ENCODE data around the gene GALNT12. TPM values are rescaled to one million over a fixed set of nuclear protein-coding genes. Genes with fewer than 3 reads are reported as not detected.

GALNT12 gene
- total RNA-seq, 1 experiment from 2014 or later: 14.8 TPM

- Histone ChIP-seq H3K9me3 (ENCODE audit: low read length) (no peaks in the 10 kb centered on the region), H3K4me2 (ENCODE audit: low read length) (no peak overlapping the region), H4K20me1 (ENCODE audit: low read length) (no peaks in the 10 kb centered on the region), H3K4me3 (ENCODE audit: low read length) (no peak overlapping the region), H3K27me3 (ENCODE audit: low read length) (no peaks in the 10 kb centered on the region), H3K79me2 (ENCODE audit: low read length) (no peaks in the 10 kb centered on the region), H2AFZ (ENCODE audit: low read length) (no peak overlapping the region), H3K27ac (ENCODE audit: low read length) (no peak overlapping the region), H3F3A (ENCODE audit: low read length, unreplicated experiment) (no peaks in the 10 kb centered on the region), H3K36me3 (ENCODE audit: low read depth, low read length) (no peaks in the 10 kb centered on the region), H3K9me2 (replicated peaks; ENCODE audit: low read length) (no peaks in the 10 kb centered on the region), H3K4me1 (ENCODE audit: insufficient read depth, low read length) (peaks cover 10% of the 10 kb centered on the region), H3K9ac (ENCODE audit: low read length) (no peak overlapping the region)
- no peak for ATAC-seq
- BruUV-seq (replicated peaks): no TSS peak
- intact Hi-C loops (cut with micrococcal nuclease): no loop called here
- no peak for DNase-seq
- POLR2A ChIA-PET (ENCODE audit: unreplicated experiment): no interaction called here
- CTCF ChIA-PET: no interaction called here
- no peak for TF ChIP-seq CTCF (conservative IDR thresholded peaks at IDR 0.05; ENCODE audit: low read depth, low read length)
- no peak for TF ChIP-seq EZH2phosphoT487 (IDR thresholded peaks at IDR 0.05; ENCODE audit: borderline replicate concordance, low read length)
- TF ChIP-seq EZH2 (IDR thresholded peaks at IDR 0.05; ENCODE audit: low read length, unreplicated experiment): no peak
Measured at GRCh38 chr9:98846081-98846480, 38.6 kb downstream of the GALNT12 start.

GRCh38 chr9:98846879-98847278 lies 39.4 kb downstream of the GALNT12 start:
- ChIA-PET CTCF (interaction anchor here (1.8 kb wide), 1 partner anchor 40 kb away, joined by 10 read pairs; no protein-coding TSS in a partner anchor), POLR2A (ENCODE audit: unreplicated experiment) (no interaction called here)
- no peaks in the 10 kb centered on the region for H3F3A ChIP-seq (ENCODE audit: low read length, unreplicated experiment)
- H3K36me3 ChIP-seq (ENCODE audit: low read depth, low read length): no peaks in the 10 kb centered on the region
- no peaks in the 10 kb centered on the region for H4K20me1 ChIP-seq (ENCODE audit: low read length)
- DNase-seq (no peak), ATAC-seq (no peak)
- no peaks in the 10 kb centered on the region for H3K79me2 ChIP-seq (ENCODE audit: low read length)
- BruUV-seq (replicated peaks): no TSS peak
- no peaks in the 10 kb centered on the region for H3K27me3 ChIP-seq (ENCODE audit: low read length)
- H3K4me3 ChIP-seq (ENCODE audit: low read length): no peak overlapping the region
- H3K27ac ChIP-seq (ENCODE audit: low read length): no peak overlapping the region
- H3K4me2 ChIP-seq (ENCODE audit: low read length): no peak overlapping the region
- H3K9me3 ChIP-seq (ENCODE audit: low read length): no peaks in the 10 kb centered on the region
- H2AFZ ChIP-seq (ENCODE audit: low read length): no peak overlapping the region
- intact Hi-C loops (cut with micrococcal nuclease): no loop called here
- peaks cover 16% of the 10 kb centered on the region for H3K4me1 ChIP-seq (ENCODE audit: insufficient read depth, low read length)
- H3K9ac ChIP-seq (ENCODE audit: low read length): no peak overlapping the region
- H3K9me2 ChIP-seq (replicated peaks; ENCODE audit: low read length): no peaks in the 10 kb centered on the region
- no peak for TF ChIP-seq EZH2phosphoT487 (IDR thresholded peaks at IDR 0.05; ENCODE audit: borderline replicate concordance, low read length)
- no peak for TF ChIP-seq EZH2 (IDR thresholded peaks at IDR 0.05; ENCODE audit: low read length, unreplicated experiment)
- no peak for TF ChIP-seq CTCF (conservative IDR thresholded peaks at IDR 0.05; ENCODE audit: low read depth, low read length)

- H2AFZ ChIP-seq (ENCODE audit: low read length): peak overlapping the region; percentile 57; the same call in 1 of the 2 replicates
- no peaks in the 10 kb centered on the region for H3K9me2 ChIP-seq (replicated peaks; ENCODE audit: low read length)
- H3K79me2 ChIP-seq (ENCODE audit: low read length): no peaks in the 10 kb centered on the region
- no peaks in the 10 kb centered on the region for H3K27me3 ChIP-seq (ENCODE audit: low read length)
- no peak overlapping the region for H3K9ac ChIP-seq (ENCODE audit: low read length)
- H3K4me2 ChIP-seq (ENCODE audit: low read length): peak overlapping the region; percentile 48; the same call in 1 of the 2 replicates
- ATAC-seq (peak; percentile 96), DNase-seq (peak; percentile 96)
- H3K4me1 ChIP-seq (ENCODE audit: insufficient read depth, low read length): peaks cover 26% of the 10 kb centered on the region
- no peak overlapping the region for H3K4me3 ChIP-seq (ENCODE audit: low read length)
- H3K36me3 ChIP-seq (ENCODE audit: low read depth, low read length): no peaks in the 10 kb centered on the region
- POLR2A ChIA-PET (ENCODE audit: unreplicated experiment): no interaction called here
- TF ChIP-seq EZH2phosphoT487 (IDR thresholded peaks at IDR 0.05; ENCODE audit: borderline replicate concordance, low read length) (no peak), CTCF (conservative IDR thresholded peaks at IDR 0.05; ENCODE audit: low read depth, low read length) (peak; percentile 83), EZH2 (IDR thresholded peaks at IDR 0.05; ENCODE audit: low read length, unreplicated experiment) (no peak)
- peak overlapping the region; percentile 81 for H3K27ac ChIP-seq (ENCODE audit: low read length)
- H3K9me3 ChIP-seq (ENCODE audit: low read length): no peaks in the 10 kb centered on the region
- intact Hi-C loops (cut with micrococcal nuclease): loop anchor here (1.0 kb wide), 3 partner anchors 42 to 294 kb away; no protein-coding TSS in a partner anchor
- no peaks in the 10 kb centered on the region for H3F3A ChIP-seq (ENCODE audit: low read length, unreplicated experiment)
- CTCF ChIA-PET: interaction anchor here (0.8 to 1.8 kb wide), 5 partner anchors 13 to 141 kb away, joined by 3 to 10 read pairs (median 5); no protein-coding TSS in a partner anchor
- no peaks in the 10 kb centered on the region for H4K20me1 ChIP-seq (ENCODE audit: low read length)
- no TSS peak for BruUV-seq (replicated peaks)
Measured at GRCh38 chr9:98848450-98849149, 41.1 kb downstream of the GALNT12 start.
